Right cardiac atrium (tissue), 5 donors: ENCODE results near the gene LGR5. TPM values are rescaled to one million over a fixed set of nuclear protein-coding genes. Genes with fewer than 3 reads are reported as not detected.

Experiments
- ATAC-seq, 2 donors: fragments of 200-7000 bp; cut with Tn5 transposase; one replicate each; pipeline versions ENCODE4 v1.8.0 to v1.9.1; 2020; ENCODE audit warnings: moderate library complexity in 2 of 2, mild to moderate bottlenecking in 1 of 2
- DNase-seq, 3 donors: peaks; one replicate each; pipeline ENCODE4 v3.0.0-alpha.2; 2020
- H3K27ac ChIP-seq: one replicate; pipeline ENCODE4 v1.5.1; 2013; ENCODE audit warnings: mild to moderate bottlenecking, low read length, control low read depth, moderate library complexity
- H3K27me3 ChIP-seq: one replicate; pipeline ENCODE4 v1.6.1; 2013; ENCODE audit not compliant: control insufficient read depth, insufficient read depth
- H3K4me1 ChIP-seq: one replicate; pipeline ENCODE4 v1.6.1; 2013; ENCODE audit warnings: low read length; ENCODE audit not compliant: control insufficient read depth, insufficient read depth
- H3K4me3 ChIP-seq: one replicate; pipeline ENCODE4 v1.5.1; 2013; ENCODE audit warnings: low read length, control low read depth
- H3K9me3 ChIP-seq: one replicate; pipeline ENCODE4 v1.6.1; 2013; ENCODE audit warnings: low read length; ENCODE audit not compliant: control insufficient read depth
- WGBS: extraction: QIAGEN DNeasy Blood & Tissue Kit; methylation state at CpG from one replicate; pipeline ENCODE4 v1.1.7; 2013; 5-methylcytosine and 5-hydroxymethylcytosine counted together
- intact Hi-C, 4 donors: fragments of 100-400 bp; cut with DNase I; formaldehyde crosslinking; loops; one replicate each; pipeline versions ENCODE4 v1.11.0 to v1.14.0; 2022 to 2023
- polyA plus RNA-seq: library from polyadenylated mRNA; stranded (reverse); fragments of 200-250 nt; gene quantifications from one replicate; pipeline ENCODE4 v1.2.3, GENCODE V29; 2013
- total RNA-seq, 4 donors: library from RNA; stranded (reverse); fragmentation: NEBNext Ultra II Directional; extraction: Animal tissue kit (Norgen Biotek cat#: 25700); gene quantifications; one replicate each; pipeline ENCODE4 v1.2.1, GENCODE V29; 2021
- donor health status: healthy with polysubstance abuse.
- donor health status: DM: no; HTN: yes; CAD: no.
- donor health status: DM: no; HTN: no; CAD: no.
- donor health status: DM: no; HTN: yes; CAD: no; lungs with severe emphysema.
- donor health status: DM: yes; HTN: yes; CAD: no.

Gene LGR5
- total and polyA plus RNA-seq, 5 donors, result 0.14 to 0.68 (median 0.29) TPM; not detected in 2

DNA sequence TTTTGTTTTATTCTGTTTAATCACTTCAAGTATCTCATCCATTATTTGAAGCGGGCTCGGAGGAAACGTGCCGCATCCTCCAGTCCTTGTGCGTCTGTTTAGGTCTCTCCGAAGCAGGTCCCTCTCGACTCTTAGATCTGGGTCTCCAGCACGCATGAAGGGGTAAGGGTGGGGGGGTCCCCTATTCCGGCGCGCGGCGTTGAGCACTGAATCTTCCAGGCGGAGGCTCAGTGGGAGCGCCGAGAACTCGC, 311 bp upstream of the LGR5 start:
- no peak overlapping the region for H3K27ac ChIP-seq
- no peaks in the 10 kb centered on the region for H3K4me1 ChIP-seq
- no peaks in the 10 kb centered on the region for H3K27me3 ChIP-seq
- intact Hi-C loops, result no loop called here
- WGBS, result under 1% methylated on average over 17 of the region's 17 CpGs
- ATAC-seq, result no peak
- peak overlapping the region; percentile 12 for H3K4me3 ChIP-seq
- DNase-seq, result no peak
- no peaks in the 10 kb centered on the region for H3K9me3 ChIP-seq

DNA sequence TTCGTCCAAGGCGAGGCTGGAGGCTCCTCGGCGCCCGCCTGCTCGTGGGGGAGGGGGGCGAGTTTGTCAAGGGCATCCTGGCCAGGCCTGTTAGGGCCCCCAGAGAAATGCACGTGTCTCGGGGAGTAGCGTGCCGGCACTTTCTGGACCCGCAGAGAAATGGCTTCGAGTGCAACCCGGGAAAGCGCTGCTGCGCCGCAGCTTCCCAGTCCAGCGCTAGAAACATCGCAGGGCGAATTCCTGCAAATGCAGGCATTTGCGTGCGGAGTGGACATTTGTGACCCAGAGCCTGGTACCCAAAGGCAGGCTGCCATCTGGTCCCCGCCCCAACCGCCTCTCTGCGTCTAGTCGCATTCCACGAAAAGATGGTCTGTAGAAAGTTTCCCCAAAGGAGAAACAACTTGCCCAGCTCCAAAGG, 756 bp downstream of the LGR5 start:
- Histone ChIP-seq H3K27me3 (no peaks in the 10 kb centered on the region), H3K27ac (no peak overlapping the region), H3K4me1 (no peaks in the 10 kb centered on the region), H3K9me3 (no peaks in the 10 kb centered on the region), H3K4me3 (peak overlapping the region; percentile 12)
- no peak for DNase-seq
- intact Hi-C loops, result no loop called here
- peak; percentile 11 to 21 for ATAC-seq
- 1% methylated on average over 27 of the region's 27 CpGs for WGBS

DNA sequence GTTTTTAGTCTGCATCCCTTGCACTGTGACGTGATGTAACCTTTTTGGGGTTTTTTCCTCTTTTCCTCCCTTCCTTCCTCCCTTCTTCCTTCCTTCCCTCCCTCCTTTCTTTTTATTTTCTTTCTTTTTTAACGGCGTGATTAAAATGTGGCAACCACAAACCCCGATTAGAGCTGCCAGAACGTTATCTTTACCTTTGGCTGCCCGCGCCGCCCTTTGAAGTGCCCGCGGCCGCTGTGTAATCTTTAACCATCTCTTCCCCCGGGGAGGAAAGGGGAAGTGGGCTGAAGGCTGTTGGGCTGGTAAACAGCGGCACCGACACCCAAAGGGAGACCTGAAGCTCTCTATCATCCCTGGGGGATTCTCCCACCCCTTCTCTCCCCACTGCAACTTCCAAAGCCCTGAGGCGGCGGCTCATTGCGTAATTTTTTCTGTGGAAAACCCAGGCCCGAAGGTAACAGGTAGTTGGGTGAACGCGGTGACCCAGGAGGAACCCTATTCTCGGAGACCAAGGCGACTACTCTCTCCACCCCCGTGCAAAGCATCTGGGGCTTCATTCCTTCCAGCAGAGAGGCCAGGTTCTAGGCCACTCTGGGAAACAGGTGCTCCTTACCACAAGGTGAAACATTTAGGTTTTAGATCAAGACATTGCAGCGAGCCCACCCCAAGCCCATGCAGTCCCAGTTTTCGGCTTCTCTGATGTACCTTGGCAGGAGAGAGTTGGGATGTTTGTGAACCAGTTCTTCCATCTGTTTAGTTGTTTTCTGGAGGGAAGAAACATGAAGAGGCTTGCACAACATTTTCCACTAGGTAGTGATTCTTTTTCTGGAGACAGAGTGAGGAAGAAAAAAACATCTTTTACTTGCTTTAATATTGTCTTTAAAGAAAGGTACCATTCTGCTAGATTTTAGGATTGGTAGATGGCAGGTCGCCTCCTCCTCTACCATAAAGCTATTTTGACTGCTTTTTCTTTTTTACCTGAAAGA, 1.5 kb downstream of the LGR5 start:
- WGBS, result 12% methylated on average over 26 of the region's 26 CpGs
- Histone ChIP-seq H3K4me1 (no peaks in the 10 kb centered on the region), H3K27ac (no peak overlapping the region), H3K27me3 (no peaks in the 10 kb centered on the region), H3K4me3 (no peak overlapping the region), H3K9me3 (no peaks in the 10 kb centered on the region)
- no peak for ATAC-seq
- DNase-seq, result no peak
- intact Hi-C loops, result no loop called here

DNA sequence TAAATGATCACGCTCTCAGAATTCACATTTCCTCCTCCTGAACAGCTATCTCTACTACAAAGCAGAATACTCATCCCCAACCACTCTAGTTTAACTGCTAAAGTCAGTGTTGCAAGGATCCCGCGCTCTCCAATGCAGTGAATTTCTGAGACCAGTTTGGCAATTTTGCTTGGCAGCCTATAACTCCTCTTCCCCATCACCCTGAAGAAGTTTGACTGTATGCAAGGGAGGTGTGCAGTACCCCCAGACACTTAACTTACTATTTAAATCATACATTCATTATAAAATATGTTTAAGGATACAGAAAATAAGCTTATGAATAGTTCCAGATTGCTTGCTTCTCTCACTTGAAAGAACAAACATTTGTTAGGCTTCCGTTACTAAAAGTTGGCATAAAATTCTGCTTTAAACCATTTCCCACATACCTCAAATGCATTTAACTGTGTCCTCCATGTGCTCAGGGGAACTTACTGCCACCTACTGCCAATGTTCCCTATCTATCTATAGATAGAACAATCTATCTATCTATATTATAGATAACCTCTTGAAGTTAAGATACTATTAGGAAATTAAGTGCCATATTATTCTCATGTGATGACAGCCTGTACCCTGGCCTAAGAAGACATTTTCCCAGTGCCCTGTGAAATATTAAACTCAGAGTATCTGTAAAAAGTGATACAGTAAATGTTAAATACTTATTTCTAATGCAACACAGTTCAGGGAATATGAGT, 2.4 kb downstream of the LGR5 start:
- WGBS, result 73% methylated on average over 4 of the region's 4 CpGs
- DNase-seq (no peak), ATAC-seq (no peak)
- no peaks in the 10 kb centered on the region for H3K4me1 ChIP-seq
- H3K27me3 ChIP-seq, result no peaks in the 10 kb centered on the region
- intact Hi-C loops, result no loop called here
- no peaks in the 10 kb centered on the region for H3K9me3 ChIP-seq
- H3K4me3 ChIP-seq, result no peak overlapping the region
- no peak overlapping the region for H3K27ac ChIP-seq

DNA sequence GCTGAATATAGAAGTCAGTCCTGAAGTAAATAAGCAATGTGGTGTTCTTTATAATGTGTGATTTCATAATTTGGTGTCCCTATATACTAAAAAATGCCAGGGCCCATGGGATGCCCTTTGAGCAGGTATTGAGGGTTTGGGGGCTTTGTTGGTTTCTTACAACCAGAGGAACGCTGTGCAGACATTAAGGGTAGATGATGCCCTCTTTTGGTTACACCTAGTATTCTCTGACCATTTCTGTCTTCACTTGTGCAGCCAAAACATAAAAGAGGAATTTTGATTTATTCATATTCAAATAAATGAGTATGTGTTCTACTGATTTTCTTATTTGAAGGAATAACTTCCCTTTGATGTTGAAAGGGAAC, 3.0 kb downstream of the LGR5 start:
- DNase-seq (no peak), ATAC-seq (no peak)
- H3K27ac ChIP-seq, result no peak overlapping the region
- 68% methylated on average over 1 of the region's 1 CpG for WGBS
- H3K9me3 ChIP-seq, result no peaks in the 10 kb centered on the region
- H3K4me3 ChIP-seq, result no peak overlapping the region
- intact Hi-C loops, result no loop called here
- no peaks in the 10 kb centered on the region for H3K4me1 ChIP-seq
- H3K27me3 ChIP-seq, result no peaks in the 10 kb centered on the region

DNA sequence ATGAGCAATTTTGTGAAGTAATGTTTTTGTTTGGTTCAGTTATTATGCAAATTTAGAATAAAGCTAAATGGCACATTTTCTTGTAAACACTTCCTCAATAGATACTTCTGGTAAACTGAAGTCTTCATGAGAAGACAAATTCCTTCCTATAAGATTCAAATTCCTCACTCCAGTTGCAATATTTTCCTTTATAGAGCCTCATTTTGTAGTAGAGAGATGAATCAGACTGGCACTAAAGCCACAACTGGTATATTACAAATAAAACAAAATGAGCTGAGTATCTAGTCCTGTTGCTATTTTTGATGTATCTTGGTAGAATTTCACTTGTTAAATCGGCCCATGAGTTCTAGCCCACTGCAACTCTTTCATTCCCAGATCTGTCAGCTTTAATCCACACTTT, 5.5 kb downstream of the LGR5 start:
- DNase-seq (no peak), ATAC-seq (no peak)
- Histone ChIP-seq H3K4me1 (no peaks in the 10 kb centered on the region), H3K27ac (no peak overlapping the region), H3K9me3 (no peaks in the 10 kb centered on the region), H3K27me3 (no peaks in the 10 kb centered on the region), H3K4me3 (no peak overlapping the region)
- intact Hi-C loops, result no loop called here
- 65% methylated on average over 1 of the region's 1 CpG for WGBS

DNA sequence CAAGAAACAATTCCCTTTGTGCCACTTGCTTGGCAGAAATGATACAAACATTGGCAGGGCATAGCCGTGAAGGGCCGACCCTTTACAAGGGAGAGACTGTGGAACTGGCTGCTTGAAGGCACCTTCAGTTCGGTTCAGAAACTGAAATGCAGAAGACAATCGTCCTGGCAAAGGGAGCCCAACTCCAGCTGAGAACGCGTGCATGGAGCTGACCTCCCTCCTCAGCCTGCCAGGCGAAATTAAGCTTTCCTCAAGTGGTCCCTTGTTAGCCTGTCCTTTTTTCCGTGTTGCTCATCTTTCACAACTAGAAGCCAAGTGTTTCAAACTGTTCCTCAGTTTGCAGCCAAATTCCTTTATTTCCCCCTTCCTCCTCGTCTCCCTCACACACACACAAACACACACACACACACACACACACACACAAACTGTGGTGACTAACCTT, 8.1 kb downstream of the LGR5 start:
- no peaks in the 10 kb centered on the region for H3K4me1 ChIP-seq
- intact Hi-C loops, result no loop called here
- ATAC-seq (no peak), DNase-seq (no peak)
- H3K27me3 ChIP-seq, result peaks cover 2% of the 10 kb centered on the region
- 55% methylated on average over 9 of the region's 9 CpGs for WGBS
- H3K27ac ChIP-seq, result no peak overlapping the region
- no peak overlapping the region for H3K4me3 ChIP-seq
- H3K9me3 ChIP-seq, result no peaks in the 10 kb centered on the region

DNA sequence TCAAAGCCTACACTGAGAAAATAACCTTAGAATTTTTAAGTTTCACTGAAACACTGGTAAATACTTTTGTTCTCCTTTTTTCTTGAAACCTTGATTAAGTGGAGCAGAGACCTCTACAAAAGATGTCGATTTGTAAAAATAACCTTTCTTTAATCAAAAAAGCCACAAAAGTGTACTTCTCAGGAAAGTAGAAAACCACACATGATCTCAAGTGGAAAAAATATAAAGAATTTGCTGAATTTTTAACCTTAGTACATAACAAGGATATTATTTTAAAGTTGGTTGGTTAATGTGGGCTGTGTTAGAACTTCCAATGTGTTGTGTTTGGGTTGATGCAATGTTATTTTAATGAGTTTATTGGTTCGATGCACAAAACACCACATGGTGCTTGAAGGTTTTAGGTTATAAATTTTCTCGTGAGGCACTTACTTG, 8.6 kb downstream of the LGR5 start:
- DNase-seq (no peak), ATAC-seq (no peak)
- 78% methylated on average over 3 of the region's 3 CpGs for WGBS
- intact Hi-C loops, result no loop called here
- Histone ChIP-seq H3K27me3 (peaks cover 2% of the 10 kb centered on the region), H3K4me3 (no peak overlapping the region), H3K27ac (no peak overlapping the region), H3K9me3 (no peaks in the 10 kb centered on the region), H3K4me1 (no peaks in the 10 kb centered on the region)

DNA sequence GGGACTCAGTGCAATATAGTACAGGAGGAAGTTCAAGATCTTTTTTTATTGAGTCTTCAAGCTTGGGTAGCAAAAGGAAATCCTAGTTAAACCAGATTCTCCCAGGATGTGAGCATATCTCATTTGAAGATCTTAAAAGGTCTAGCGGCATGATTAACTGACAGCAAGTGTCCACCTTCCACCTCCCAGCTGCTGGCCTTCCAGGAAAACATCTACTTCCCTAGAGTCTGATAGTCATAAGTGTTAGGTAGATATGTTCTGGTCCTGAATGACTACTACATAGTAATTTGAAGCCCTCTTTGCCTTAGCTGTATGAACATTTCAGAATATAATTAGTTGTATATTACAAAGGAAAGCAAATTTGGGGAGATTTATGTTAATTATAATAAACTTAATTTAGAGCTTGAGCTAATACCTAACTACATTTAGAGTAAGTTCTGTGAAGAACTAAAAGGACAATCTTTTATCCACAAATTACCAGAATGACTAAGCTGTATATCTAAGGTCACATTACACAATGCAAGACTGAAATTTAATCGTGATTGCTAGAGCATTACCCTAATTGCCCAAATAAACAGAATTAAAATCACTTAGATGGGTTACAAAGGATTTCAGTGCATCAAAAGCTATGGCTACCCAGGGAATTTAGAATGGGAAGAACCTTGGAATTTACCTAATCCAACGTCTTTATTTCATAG, 9.9 kb downstream of the LGR5 start:
- Histone ChIP-seq H3K4me3 (no peak overlapping the region), H3K27me3 (peaks cover 2% of the 10 kb centered on the region), H3K9me3 (no peaks in the 10 kb centered on the region), H3K4me1 (no peaks in the 10 kb centered on the region), H3K27ac (no peak overlapping the region)
- WGBS, result 81% methylated on average over 3 of the region's 3 CpGs
- DNase-seq, result no peak
- intact Hi-C loops, result no loop called here
- no peak for ATAC-seq

DNA sequence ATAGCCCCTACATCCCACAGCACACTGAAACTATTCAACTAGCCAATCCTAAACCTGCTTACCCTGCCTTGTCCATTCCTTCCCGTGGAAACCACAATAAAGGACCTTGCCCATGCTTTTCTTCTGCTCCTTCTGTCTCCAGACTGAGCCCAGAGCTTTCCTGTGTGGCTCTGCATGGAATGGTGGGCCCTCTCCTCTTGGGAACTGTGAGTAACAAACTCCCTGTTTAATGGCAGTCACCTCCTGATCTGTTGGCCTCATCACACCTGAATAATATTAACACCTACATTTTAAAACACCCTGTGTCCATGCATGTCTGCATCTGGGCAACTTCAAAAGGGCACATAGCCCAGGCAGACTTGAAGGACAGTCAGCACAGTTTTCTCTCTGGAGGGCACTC, 12.4 kb downstream of the LGR5 start:
- DNase-seq (no peak), ATAC-seq (no peak)
- Histone ChIP-seq H3K4me3 (no peak overlapping the region), H3K4me1 (no peaks in the 10 kb centered on the region), H3K9me3 (no peaks in the 10 kb centered on the region), H3K27me3 (peaks cover 2% of the 10 kb centered on the region), H3K27ac (no peak overlapping the region)
- 59% methylated on average over 1 of the region's 1 CpG for WGBS
- intact Hi-C loops, result no loop called here
